ENCODE data around the gene MYLK3.
A peak's percentile ranks its signal among the peaks of the same experiment; 100 is the strongest.

The MYLK3 gene

DNA sequence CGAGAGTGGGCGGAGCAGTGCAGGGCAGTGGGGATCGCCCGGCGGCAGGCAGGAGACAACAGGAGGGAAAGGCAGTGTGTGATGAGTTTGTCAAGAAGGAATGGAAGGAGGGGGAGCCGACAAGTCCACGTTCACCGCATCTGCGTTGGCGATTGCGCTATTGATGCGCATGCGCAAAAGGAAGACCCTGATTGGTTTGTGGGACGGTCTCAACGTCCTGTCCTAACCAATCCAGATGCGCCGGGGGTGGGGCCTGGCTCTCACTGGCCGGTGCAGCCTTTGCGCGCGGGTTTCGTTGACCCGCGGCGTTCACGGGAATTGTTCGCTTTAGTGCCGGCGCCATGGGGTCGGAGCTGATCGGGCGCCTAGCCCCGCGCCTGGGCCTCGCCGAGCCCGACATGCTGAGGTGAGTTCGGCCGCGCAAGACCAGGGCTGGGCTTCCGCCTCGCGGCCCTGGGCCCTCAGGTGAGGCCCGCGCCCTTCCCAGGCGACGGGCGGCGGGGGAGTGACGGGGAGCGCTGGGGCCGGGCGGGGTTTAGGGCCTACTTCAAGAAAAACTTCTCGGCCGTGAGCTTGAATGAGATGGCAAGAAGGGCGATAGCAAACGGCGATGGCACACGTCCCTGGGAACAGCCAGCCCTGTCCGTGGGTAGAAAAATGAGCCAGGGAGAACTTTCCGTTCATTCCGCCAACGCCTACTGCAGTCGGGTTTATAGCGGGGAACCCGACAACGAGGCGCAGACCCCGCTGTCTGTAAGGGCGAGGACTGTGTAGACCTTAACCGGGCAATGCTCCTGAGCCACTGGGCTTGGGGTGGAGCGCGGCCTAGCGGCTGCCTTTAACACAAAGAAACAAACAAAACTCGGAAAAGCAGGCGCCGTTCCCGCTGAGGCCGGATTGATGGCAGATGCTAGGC lies 58.5 kb downstream of the MYLK3 start, which contains the start of gene ORC6:
Gene ORC6 (plus strand): TSS at position 295 of the 916 bp plus-strand sequence. CDS start 47 bp downstream, at position 342.
- H3K36me3 ChIP-seq (ENCODE audit: insufficient read depth) = peaks cover 11% of the 10 kb centered on the region; the same call in 1 of the 2 replicates
- TF ChIP-seq, protein P1, sequence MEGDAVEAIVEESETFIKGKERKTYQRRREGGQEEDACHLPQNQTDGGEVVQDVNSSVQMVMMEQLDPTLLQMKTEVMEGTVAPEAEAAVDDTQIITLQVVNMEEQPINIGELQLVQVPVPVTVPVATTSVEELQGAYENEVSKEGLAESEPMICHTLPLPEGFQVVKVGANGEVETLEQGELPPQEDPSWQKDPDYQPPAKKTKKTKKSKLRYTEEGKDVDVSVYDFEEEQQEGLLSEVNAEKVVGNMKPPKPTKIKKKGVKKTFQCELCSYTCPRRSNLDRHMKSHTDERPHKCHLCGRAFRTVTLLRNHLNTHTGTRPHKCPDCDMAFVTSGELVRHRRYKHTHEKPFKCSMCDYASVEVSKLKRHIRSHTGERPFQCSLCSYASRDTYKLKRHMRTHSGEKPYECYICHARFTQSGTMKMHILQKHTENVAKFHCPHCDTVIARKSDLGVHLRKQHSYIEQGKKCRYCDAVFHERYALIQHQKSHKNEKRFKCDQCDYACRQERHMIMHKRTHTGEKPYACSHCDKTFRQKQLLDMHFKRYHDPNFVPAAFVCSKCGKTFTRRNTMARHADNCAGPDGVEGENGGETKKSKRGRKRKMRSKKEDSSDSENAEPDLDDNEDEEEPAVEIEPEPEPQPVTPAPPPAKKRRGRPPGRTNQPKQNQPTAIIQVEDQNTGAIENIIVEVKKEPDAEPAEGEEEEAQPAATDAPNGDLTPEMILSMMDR (conservative IDR thresholded peaks at IDR 0.05; ENCODE audit: low read depth, low read length) = peak; percentile 66
- peaks cover 37% of the 10 kb centered on the region for H3K4me1 ChIP-seq (ENCODE audit: low read depth, poor library complexity, severe bottlenecking)
- peaks cover 4% of the 10 kb centered on the region; the same call in 1 of the 2 replicates for H4K20me1 ChIP-seq (ENCODE audit: insufficient read depth)
- no peaks in the 10 kb centered on the region for H3K27me3 ChIP-seq (ENCODE audit: insufficient read depth, low read depth)
- no peak within 1 kb of the TSS for H3K4me3 ChIP-seq (IDR thresholded peaks at IDR 0.05; ENCODE audit: insufficient read depth, low read depth, low read length)
- H3K79me2 ChIP-seq (ENCODE audit: insufficient read depth, low read depth) = peaks cover 63% of the 10 kb centered on the region
- H3K4me2 ChIP-seq = peak within 1 kb of the TSS; percentile 88
- peak within 1 kb of the TSS; percentile 89 for H2AFZ ChIP-seq (ENCODE audit: low read depth)
- H3K9ac ChIP-seq = peak within 1 kb of the TSS; percentile 88
- H3K27ac ChIP-seq = peak within 1 kb of the TSS; percentile 85

DNA sequence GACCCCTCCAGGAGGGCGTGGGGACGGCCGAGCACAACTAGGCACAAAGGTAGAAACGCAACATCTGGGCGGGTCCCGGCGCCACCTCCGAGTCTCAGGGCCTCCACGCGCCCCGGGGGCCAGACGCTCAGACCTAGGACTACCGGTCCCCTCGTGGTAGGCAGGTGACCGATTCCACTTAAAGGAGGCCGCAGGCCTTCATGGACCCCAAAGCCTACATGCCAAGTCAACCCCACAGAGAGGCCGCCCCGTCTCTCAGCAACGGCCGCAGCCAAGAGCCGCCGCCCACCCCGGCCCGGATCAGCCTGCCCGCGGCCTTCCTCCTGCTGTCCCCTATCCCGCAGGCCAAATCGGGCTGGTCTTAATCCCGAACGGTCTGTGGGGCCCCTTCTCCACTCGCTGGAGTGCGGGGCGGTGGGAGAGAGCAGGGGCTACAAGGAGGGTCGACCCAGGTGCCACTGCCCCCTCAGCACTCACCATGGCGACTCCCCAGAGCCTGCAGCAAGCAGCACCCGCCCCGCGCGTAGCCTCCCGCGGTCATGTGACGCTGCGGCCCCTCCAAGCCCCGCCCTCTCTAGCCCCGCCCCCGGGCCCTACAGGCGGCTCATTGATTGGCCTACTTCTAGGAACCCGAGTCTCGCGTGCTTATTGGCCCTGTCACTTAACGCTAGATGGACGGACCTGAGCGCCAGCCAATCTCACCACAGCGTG lies 59.3 kb downstream of the MYLK3 start, which contains the start of gene VPS35:
Gene VPS35 (minus strand): TSS at position 525 of the 711 bp plus-strand sequence. CDS start 45 bp downstream, at position 480.
- H3K79me2 ChIP-seq (ENCODE audit: insufficient read depth, low read depth) = peaks cover 71% of the 10 kb centered on the region
- peaks cover 37% of the 10 kb centered on the region for H3K4me1 ChIP-seq (ENCODE audit: low read depth, poor library complexity, severe bottlenecking)
- peak within 1 kb of the TSS; percentile 88 for H3K9ac ChIP-seq
- H3K27me3 ChIP-seq (ENCODE audit: insufficient read depth, low read depth) = no peaks in the 10 kb centered on the region
- peak within 1 kb of the TSS; percentile 85 for H3K27ac ChIP-seq
- no peak within 1 kb of the TSS for H3K4me3 ChIP-seq (IDR thresholded peaks at IDR 0.05; ENCODE audit: insufficient read depth, low read depth, low read length)
- H3K36me3 ChIP-seq (ENCODE audit: insufficient read depth) = peaks cover 11% of the 10 kb centered on the region; the same call in 1 of the 2 replicates
- peak within 1 kb of the TSS; percentile 88 for H3K4me2 ChIP-seq
- H2AFZ ChIP-seq (ENCODE audit: low read depth) = peak within 1 kb of the TSS; percentile 89
- TF ChIP-seq, protein P1 (conservative IDR thresholded peaks at IDR 0.05; ENCODE audit: low read depth, low read length) = no peak
- peaks cover 4% of the 10 kb centered on the region; the same call in 1 of the 2 replicates for H4K20me1 ChIP-seq (ENCODE audit: insufficient read depth)

DNA sequence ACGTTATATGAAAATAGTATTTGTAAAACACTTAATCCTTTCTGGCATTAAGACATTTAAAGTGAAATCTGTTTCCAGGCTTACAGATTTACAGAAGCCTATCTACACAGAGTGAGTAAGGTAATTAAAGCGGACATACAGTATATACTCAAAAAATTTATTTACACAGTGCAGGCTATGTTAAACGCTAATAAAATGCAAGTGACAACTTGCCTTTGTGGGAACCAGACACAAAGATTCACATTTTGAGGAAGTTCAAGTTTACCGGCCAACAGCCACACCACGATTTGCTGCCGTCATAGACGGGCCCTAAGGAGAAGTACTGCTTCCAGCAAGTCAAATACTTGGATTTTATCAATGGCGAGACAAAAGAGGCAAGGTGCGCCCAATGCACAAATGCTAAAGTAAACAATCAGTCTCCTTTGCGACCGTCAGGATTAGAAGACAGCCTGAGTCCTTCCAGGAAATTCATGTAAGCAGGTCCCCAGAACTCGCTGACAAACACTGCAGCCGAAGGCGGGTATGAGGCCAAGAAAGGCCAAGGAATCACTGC lies 60.0 kb downstream of the MYLK3 start:
- Histone ChIP-seq H3K4me3 (IDR thresholded peaks at IDR 0.05; ENCODE audit: insufficient read depth, low read depth, low read length) (no peak overlapping the region), H3K79me2 (ENCODE audit: insufficient read depth, low read depth) (peaks cover 73% of the 10 kb centered on the region), H3K27me3 (ENCODE audit: insufficient read depth, low read depth) (no peaks in the 10 kb centered on the region), H3K27ac (peak overlapping the region; percentile 85), H4K20me1 (ENCODE audit: insufficient read depth) (peaks cover 4% of the 10 kb centered on the region; the same call in 1 of the 2 replicates), H3K36me3 (ENCODE audit: insufficient read depth) (peaks cover 7% of the 10 kb centered on the region; the same call in 1 of the 2 replicates), H3K4me1 (ENCODE audit: low read depth, poor library complexity, severe bottlenecking) (peaks cover 37% of the 10 kb centered on the region), H2AFZ (ENCODE audit: low read depth) (peak overlapping the region; percentile 89), H3K4me2 (peak overlapping the region; percentile 88), H3K9ac (peak overlapping the region; percentile 88)
- TF ChIP-seq, protein P1 (conservative IDR thresholded peaks at IDR 0.05; ENCODE audit: low read depth, low read length) = peak; percentile 33; the same call in 1 of the 2 replicates

DNA sequence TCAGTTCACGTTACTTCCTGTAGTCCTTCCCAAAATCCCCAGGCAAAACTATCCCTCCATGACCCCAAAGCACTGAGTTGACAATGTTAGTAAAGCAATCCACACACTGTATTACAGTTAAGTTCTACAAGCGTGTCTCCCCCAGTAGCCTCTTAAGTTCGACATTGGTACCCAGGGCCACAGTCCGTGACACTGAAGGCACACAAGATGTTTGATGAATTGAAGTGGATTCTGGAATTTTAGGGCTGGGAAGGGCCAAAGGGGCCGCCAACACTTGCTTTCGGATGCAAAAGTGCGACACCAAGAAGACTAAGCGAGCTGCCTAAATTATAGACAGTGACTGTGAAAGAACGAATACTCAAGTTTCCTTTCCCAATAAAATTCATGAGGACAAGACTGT lies 60.7 kb downstream of the MYLK3 start:
- peaks cover 37% of the 10 kb centered on the region for H3K4me1 ChIP-seq (ENCODE audit: low read depth, poor library complexity, severe bottlenecking)
- H2AFZ ChIP-seq (ENCODE audit: low read depth) = no peak overlapping the region
- no peak overlapping the region; the same call in 1 of the 2 replicates for H3K9ac ChIP-seq
- peaks cover 4% of the 10 kb centered on the region; the same call in 1 of the 2 replicates for H4K20me1 ChIP-seq (ENCODE audit: insufficient read depth)
- peak overlapping the region; percentile 88 for H3K4me2 ChIP-seq
- no peak overlapping the region for H3K27ac ChIP-seq
- peaks cover 73% of the 10 kb centered on the region for H3K79me2 ChIP-seq (ENCODE audit: insufficient read depth, low read depth)
- H3K4me3 ChIP-seq (IDR thresholded peaks at IDR 0.05; ENCODE audit: insufficient read depth, low read depth, low read length) = no peak overlapping the region
- H3K36me3 ChIP-seq (ENCODE audit: insufficient read depth) = 0 out of 2 replicates have a peak, but pooled peaks cover 3% of the 10 kb centered on the region
- H3K27me3 ChIP-seq (ENCODE audit: insufficient read depth, low read depth) = no peaks in the 10 kb centered on the region
- TF ChIP-seq, protein P1 (conservative IDR thresholded peaks at IDR 0.05; ENCODE audit: low read depth, low read length) = no peak
